ENCODE results near the gene FRY. TPM values are rescaled to one million over a fixed set of nuclear protein-coding genes. Genes with fewer than 3 reads are reported as not detected.

FRY gene
- total and polyA plus RNA-seq, 2 of the 13 experiments (the other 11 are each of a cell fraction or from before 2014, with no cell fraction given), result 8.2 to 13.1 TPM

DNA sequence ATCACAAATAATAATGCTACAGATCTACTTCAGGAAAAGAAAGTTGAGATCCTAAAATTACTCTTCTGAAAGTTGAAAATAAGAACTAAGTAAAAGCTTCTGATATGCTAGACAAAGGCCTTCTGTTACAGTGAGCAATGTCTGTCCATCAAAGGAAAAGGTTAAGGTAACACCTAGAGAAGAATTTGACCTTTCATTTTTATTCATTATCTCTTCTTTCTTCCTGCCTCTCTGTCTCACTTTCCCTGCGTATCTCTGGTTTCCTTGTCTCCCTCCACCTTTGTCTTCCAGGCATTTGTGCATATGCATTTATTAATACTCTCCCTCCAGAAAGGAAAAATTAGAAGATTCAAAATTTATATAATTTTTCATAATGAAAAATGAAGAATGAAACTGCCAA, 234.6 kb downstream of the FRY start (continued):
- TF ChIP-seq, protein P1, sequence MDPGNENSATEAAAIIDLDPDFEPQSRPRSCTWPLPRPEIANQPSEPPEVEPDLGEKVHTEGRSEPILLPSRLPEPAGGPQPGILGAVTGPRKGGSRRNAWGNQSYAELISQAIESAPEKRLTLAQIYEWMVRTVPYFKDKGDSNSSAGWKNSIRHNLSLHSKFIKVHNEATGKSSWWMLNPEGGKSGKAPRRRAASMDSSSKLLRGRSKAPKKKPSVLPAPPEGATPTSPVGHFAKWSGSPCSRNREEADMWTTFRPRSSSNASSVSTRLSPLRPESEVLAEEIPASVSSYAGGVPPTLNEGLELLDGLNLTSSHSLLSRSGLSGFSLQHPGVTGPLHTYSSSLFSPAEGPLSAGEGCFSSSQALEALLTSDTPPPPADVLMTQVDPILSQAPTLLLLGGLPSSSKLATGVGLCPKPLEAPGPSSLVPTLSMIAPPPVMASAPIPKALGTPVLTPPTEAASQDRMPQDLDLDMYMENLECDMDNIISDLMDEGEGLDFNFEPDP (CRISPR knock-in tag; conservative IDR thresholded peaks at IDR 0.05), result no peak
- TF ChIP-seq SOX5 (CRISPR knock-in tag; IDR thresholded peaks at IDR 0.05; ENCODE audit: borderline replicate concordance) (peak; percentile 82; the same call in 1 of the 2 replicates), FOXP1 (IDR thresholded peaks at IDR 0.05) (no peak), FOXP1 (CRISPR knock-in tag; IDR thresholded peaks at IDR 0.05) (no peak)
- TF ChIP-seq, protein P2, sequence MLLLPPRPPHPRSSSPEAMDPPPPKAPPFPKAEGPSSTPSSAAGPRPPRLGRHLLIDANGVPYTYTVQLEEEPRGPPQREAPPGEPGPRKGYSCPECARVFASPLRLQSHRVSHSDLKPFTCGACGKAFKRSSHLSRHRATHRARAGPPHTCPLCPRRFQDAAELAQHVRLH (CRISPR knock-in tag; IDR thresholded peaks at IDR 0.05; ENCODE audit: borderline replicate concordance, low read depth), result no peak

DNA sequence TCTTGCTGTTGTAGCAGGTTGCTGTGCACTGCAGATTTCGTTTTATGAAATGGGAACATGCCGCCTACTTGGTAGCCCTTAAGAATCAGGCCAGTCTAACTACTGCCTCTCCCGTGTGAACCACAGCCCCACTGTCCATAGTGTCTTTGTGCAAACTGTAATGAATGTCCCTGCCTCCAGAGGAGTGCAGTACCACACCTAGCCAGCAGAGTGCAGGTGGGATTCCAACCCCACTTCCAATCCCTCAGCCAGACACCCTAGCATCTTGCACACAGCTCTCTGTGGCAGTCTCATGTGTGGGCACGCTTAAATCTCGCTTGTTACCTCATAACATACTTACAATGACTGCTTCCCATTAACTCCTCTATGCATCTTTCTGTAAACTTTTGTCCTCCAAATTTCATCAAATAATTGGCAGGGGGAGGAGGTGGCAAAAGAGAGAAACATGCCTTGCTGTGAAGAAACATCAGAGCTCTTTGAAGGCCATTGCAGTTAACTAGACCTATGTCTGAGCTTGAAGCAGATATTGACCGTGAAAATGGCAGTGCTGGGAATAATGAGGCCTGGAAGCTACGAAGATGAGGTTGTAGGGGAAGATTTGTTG, 236.4 kb downstream of the FRY start:
- in situ Hi-C loops (cut with HindIII; ENCODE audit: extremely low pct_ligation_motif_present, low pct_unique_long_range_greater_than_20kb) (no loop called here), intact Hi-C loops (cut with micrococcal nuclease; ENCODE audit: unreplicated experiment) (no loop called here)
- Histone ChIP-seq H3K27me3 (ENCODE audit: control insufficient read depth in 1 of 2, insufficient read depth in 2 of 2, low read length in 2 of 2) (no peaks in the 10 kb centered on the region), H3K27ac (ENCODE audit: extremely low read length, insufficient read depth, low read length) (no peak overlapping the region), H3K36me3 (replicated peaks in 1 of 2; ENCODE audit: control insufficient read depth in 1 of 2, insufficient read depth in 2 of 2, low read length in 2 of 2) (peaks cover 0 to 10% of the 10 kb centered on the region in 2 experiments; a peak in 2 of 5 replicates), H3K79me2 (ENCODE audit: insufficient read depth, low read length) (no peaks in the 10 kb centered on the region), H3K4me2 (ENCODE audit: low read depth, low read length) (no peak overlapping the region), H3K9ac (ENCODE audit: insufficient read depth, low read depth, low read length) (no peak overlapping the region), H3K4me1 (ENCODE audit: insufficient read depth, low read length) (peaks cover 44% of the 10 kb centered on the region), H3K9me3 (ENCODE audit: low read length) (no peaks in the 10 kb centered on the region), H4K20me1 (ENCODE audit: insufficient read depth, low read length) (no peaks in the 10 kb centered on the region), H3K4me3 (replicated peaks in 1 of 3; ENCODE audit: insufficient read depth in 1 of 3, low read depth in 2 of 3, low read length in 3 of 3) (no peak overlapping the region), H2AFZ (ENCODE audit: low read length) (no peak overlapping the region)
- POLR2A ChIA-PET, result interaction anchor here (1.5 kb wide), 1 partner anchor 13 kb away, joined by 4 read pairs; no protein-coding TSS in a partner anchor
- BruUV-seq (replicated peaks), result no TSS peak
- DNase-seq (ENCODE audit: low spot score) (no peak), ATAC-seq (peak; percentile 71), FAIRE-seq (peak; percentile 15)
- CTCF ChIA-PET (ENCODE audit: low intra/inter-chr PET ratio, low total read pairs), result interaction anchor here (2.0 kb wide), 1 partner anchor 42 kb away, joined by 8 read pairs; no protein-coding TSS in a partner anchor
- 88% methylated on average over 7 of the region's 7 CpGs for WGBS (ENCODE audit: low lambda C conversion rate)
- TF ChIP-seq SRSF1 (optimal IDR thresholded peaks at IDR 0.05; ENCODE audit: low read depth, low read length) (no peak), ZMYM4 (CRISPR knock-in tag; IDR thresholded peaks at IDR 0.05) (0 out of 2 replicates have a peak, but pooled peaks have one; percentile 38), XBP1 (CRISPR knock-in tag; IDR thresholded peaks at IDR 0.05) (no peak), ZEB1 (IDR thresholded peaks at IDR 0.05; ENCODE audit: insufficient replicate concordance, low read depth) (peak; percentile 99), XRCC5 (optimal IDR thresholded peaks at IDR 0.05; ENCODE audit: low read length) (peak; percentile 37), RAD21 (CRISPR knock-in tag; IDR thresholded peaks at IDR 0.05) (0 out of 2 replicates have a peak, but pooled peaks have one; percentile 22), TEAD3 (CRISPR knock-in tag; optimal IDR thresholded peaks at IDR 0.05; ENCODE audit: borderline replicate concordance) (peak; percentile 30), STAG1 (CRISPR knock-in tag; IDR thresholded peaks at IDR 0.05) (peak; percentile 67)
- TF ChIP-seq, protein P3, sequence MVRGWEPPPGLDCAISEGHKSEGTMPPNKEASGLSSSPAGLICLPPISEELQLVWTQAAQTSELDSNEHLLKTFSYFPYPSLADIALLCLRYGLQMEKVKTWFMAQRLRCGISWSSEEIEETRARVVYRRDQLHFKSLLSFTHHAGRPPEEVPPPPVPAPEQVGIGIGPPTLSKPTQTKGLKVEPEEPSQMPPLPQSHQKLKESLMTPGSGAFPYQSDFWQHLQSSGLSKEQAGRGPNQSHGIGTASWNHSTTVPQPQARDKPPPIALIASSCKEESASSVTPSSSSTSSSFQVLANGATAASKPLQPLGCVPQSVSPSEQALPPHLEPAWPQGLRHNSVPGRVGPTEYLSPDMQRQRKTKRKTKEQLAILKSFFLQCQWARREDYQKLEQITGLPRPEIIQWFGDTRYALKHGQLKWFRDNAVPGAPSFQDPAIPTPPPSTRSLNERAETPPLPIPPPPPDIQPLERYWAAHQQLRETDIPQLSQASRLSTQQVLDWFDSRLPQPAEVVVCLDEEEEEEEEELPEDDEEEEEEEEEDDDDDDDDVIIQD (CRISPR knock-in tag; IDR thresholded peaks at IDR 0.05; ENCODE audit: low read depth), result peak; percentile 15; the same call in 1 of the 2 replicates
- TF ChIP-seq, protein P4, sequence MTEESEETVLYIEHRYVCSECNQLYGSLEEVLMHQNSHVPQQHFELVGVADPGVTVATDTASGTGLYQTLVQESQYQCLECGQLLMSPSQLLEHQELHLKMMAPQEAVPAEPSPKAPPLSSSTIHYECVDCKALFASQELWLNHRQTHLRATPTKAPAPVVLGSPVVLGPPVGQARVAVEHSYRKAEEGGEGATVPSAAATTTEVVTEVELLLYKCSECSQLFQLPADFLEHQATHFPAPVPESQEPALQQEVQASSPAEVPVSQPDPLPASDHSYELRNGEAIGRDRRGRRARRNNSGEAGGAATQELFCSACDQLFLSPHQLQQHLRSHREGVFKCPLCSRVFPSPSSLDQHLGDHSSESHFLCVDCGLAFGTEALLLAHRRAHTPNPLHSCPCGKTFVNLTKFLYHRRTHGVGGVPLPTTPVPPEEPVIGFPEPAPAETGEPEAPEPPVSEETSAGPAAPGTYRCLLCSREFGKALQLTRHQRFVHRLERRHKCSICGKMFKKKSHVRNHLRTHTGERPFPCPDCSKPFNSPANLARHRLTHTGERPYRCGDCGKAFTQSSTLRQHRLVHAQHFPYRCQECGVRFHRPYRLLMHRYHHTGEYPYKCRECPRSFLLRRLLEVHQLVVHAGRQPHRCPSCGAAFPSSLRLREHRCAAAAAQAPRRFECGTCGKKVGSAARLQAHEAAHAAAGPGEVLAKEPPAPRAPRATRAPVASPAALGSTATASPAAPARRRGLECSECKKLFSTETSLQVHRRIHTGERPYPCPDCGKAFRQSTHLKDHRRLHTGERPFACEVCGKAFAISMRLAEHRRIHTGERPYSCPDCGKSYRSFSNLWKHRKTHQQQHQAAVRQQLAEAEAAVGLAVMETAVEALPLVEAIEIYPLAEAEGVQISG (CRISPR knock-in tag; IDR thresholded peaks at IDR 0.05), result peak; percentile 31; the same call in 1 of the 2 replicates
- TF ChIP-seq, protein P5, sequence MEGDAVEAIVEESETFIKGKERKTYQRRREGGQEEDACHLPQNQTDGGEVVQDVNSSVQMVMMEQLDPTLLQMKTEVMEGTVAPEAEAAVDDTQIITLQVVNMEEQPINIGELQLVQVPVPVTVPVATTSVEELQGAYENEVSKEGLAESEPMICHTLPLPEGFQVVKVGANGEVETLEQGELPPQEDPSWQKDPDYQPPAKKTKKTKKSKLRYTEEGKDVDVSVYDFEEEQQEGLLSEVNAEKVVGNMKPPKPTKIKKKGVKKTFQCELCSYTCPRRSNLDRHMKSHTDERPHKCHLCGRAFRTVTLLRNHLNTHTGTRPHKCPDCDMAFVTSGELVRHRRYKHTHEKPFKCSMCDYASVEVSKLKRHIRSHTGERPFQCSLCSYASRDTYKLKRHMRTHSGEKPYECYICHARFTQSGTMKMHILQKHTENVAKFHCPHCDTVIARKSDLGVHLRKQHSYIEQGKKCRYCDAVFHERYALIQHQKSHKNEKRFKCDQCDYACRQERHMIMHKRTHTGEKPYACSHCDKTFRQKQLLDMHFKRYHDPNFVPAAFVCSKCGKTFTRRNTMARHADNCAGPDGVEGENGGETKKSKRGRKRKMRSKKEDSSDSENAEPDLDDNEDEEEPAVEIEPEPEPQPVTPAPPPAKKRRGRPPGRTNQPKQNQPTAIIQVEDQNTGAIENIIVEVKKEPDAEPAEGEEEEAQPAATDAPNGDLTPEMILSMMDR (CRISPR knock-in tag; IDR thresholded peaks at IDR 0.05), result peak; percentile 71

Measured in HepG2 (cell line).